HEK293 (cell line): ENCODE results near the gene RNASEH2A.

Source experiments
- CTCF ChIP-seq: fragments of 450-650 bp; formaldehyde crosslinking; IDR thresholded peaks from 2 replicates; pipeline ENCODE4 v1.5.1; 2016; ENCODE audit warnings: missing biosample characterization, missing genetic modification characterization
- ZNF600 ChIP-seq: fragments of 450-650 bp; formaldehyde crosslinking; IDR thresholded peaks from 2 replicates; pipeline ENCODE4 v1.5.1; 2016; ENCODE audit warnings: missing biosample characterization, missing genetic modification characterization

DNA sequence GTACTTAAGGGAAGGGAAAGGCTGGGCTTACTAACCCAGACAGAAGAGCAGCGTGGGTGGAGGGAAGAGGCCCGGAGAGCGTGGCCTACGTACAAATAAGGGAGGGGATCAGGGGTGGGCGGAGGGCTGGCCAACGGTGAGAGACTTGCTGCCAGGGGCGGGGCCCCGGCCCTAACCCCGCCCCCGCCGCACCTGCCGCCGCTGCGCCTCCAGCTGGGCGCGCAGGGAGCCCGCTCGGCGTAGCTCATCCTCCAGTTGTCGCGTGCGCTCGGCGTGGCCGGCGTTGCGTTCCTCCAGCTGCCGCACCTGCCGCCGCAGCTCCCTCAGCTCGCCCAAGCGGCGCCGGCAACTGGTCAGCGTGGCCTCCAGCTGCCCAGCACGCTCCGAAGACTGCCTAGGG is 36.7 kb upstream of the RNASEH2A start:
- TF ChIP-seq CTCF (tag by site-specific recombination), result no peak
- TF ChIP-seq ZNF600 (tag by site-specific recombination), result no peak
